Astrocyte (in vitro differentiated cells and primary cell): ENCODE results near the gene FARS2.

Source experiments
- CTCF ChIP-seq: IDR thresholded peaks from 2 replicates; pipeline ENCODE4 v1.5.1; 2011; ENCODE audit warnings: low read depth, mild to moderate bottlenecking, inconsistent platforms, low read length, moderate library complexity; ENCODE audit not compliant: insufficient read depth
- EZH2 ChIP-seq: IDR thresholded peaks from 2 replicates; pipeline ENCODE4 v1.6.1; 2012; ENCODE audit warnings: mild to moderate bottlenecking, low read length, inconsistent platforms; ENCODE audit not compliant: insufficient read depth

- TF ChIP-seq CTCF (no peak), EZH2 (no peak)
Observed at GRCh38 chr6:5776706-5777390, 515.5 kb downstream of the FARS2 start.
